Measurements from ENCODE around the gene FAM111B. TPM values are rescaled to one million over a fixed set of nuclear protein-coding genes. Genes with fewer than 3 reads are reported as not detected.

Gene FAM111B
- total RNA-seq, 1 donor from 2014 or later, result 1.1 TPM

GRCh38 chr11:59142530-59143507 lies 35.8 kb downstream of the FAM111B start, which contains the start of gene FAM111A:
Gene FAM111A (plus strand): TSS chr11:59142856. CDS start chr11:59148873, 6,017 bp downstream.
- Histone ChIP-seq H3K36me3 (peaks cover 27% of the 10 kb centered on the region), H3K27me3 (ENCODE audit: low read depth) (no peaks in the 10 kb centered on the region), H3K4me1 (peaks cover 35% of the 10 kb centered on the region), H3K9me3 (no peaks in the 10 kb centered on the region), H3K27ac (peak within 1 kb of the TSS; percentile 96), H3K4me3 (peak within 1 kb of the TSS; percentile 81)
- ATAC-seq, result peak; percentile 96 to 97
- intact Hi-C loops (cut with DNase I), result no loop called here
- peak; percentile 95 for DNase-seq
- TF ChIP-seq, protein P1, sequence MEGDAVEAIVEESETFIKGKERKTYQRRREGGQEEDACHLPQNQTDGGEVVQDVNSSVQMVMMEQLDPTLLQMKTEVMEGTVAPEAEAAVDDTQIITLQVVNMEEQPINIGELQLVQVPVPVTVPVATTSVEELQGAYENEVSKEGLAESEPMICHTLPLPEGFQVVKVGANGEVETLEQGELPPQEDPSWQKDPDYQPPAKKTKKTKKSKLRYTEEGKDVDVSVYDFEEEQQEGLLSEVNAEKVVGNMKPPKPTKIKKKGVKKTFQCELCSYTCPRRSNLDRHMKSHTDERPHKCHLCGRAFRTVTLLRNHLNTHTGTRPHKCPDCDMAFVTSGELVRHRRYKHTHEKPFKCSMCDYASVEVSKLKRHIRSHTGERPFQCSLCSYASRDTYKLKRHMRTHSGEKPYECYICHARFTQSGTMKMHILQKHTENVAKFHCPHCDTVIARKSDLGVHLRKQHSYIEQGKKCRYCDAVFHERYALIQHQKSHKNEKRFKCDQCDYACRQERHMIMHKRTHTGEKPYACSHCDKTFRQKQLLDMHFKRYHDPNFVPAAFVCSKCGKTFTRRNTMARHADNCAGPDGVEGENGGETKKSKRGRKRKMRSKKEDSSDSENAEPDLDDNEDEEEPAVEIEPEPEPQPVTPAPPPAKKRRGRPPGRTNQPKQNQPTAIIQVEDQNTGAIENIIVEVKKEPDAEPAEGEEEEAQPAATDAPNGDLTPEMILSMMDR (IDR thresholded peaks at IDR 0.05), result peak; percentile 30

- Histone ChIP-seq H3K4me3 (peak overlapping the region; percentile 81), H3K9me3 (no peaks in the 10 kb centered on the region), H3K4me1 (peaks cover 35% of the 10 kb centered on the region), H3K36me3 (peaks cover 22% of the 10 kb centered on the region), H3K27me3 (ENCODE audit: low read depth) (no peaks in the 10 kb centered on the region), H3K27ac (peak overlapping the region; percentile 96)
- intact Hi-C loops (cut with DNase I), result no loop called here
- no peak for DNase-seq
- TF ChIP-seq, protein P1 (IDR thresholded peaks at IDR 0.05), result no peak
- no peak for ATAC-seq
These were observed 37.1 kb downstream of the FAM111B start for GRCh38 chr11:59144096-59144495.

DNA sequence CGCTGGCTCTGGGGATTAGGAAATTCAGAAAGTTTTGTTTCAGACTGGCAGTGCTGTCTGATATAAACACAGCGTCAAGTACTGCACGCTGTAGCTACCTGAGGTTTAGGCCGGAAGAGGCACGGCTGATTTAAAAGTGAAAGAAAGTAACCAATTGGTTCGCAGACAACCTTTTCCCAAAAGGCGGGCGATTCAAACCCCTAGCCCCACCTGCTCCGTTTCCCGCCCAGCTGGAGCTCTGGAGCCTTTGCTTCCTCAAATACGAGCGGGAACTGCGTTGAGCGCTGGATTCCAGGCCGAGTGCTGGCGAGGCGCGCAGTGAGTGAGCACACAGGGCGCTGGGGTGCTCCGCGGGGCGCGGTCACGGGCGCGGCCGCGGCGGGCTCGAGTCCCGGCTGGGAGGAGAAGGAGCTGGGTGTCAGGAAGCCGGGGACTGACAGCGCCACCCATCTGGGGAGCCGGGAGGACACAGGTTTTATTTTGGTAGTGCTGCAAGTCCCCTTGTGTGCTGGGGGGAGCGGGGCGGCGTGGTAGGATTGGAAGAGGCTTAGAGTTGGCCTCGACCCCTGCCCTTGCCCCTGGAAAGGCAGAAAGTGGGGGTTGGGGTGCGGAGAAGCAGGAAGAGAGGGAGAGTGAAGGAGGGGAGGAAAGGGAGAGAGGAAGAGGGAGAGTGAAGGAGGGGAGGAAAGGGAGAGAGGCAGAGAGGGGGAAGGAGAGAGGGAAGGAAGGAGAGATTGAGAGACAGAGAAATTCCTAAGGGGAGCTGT lies 37.7 kb downstream of the FAM111B start:
- DNase-seq (peak; percentile 84), ATAC-seq (peak; percentile 78 to 85)
- intact Hi-C loops (cut with DNase I), result no loop called here
- peaks cover 17% of the 10 kb centered on the region for H3K36me3 ChIP-seq
- H3K9me3 ChIP-seq, result no peaks in the 10 kb centered on the region
- TF ChIP-seq, protein P1 (IDR thresholded peaks at IDR 0.05), result peak; percentile 19
- peaks cover 35% of the 10 kb centered on the region for H3K4me1 ChIP-seq
- no peaks in the 10 kb centered on the region for H3K27me3 ChIP-seq (ENCODE audit: low read depth)
- H3K27ac ChIP-seq, result peak overlapping the region; percentile 96
- peak overlapping the region; percentile 81 for H3K4me3 ChIP-seq

DNA sequence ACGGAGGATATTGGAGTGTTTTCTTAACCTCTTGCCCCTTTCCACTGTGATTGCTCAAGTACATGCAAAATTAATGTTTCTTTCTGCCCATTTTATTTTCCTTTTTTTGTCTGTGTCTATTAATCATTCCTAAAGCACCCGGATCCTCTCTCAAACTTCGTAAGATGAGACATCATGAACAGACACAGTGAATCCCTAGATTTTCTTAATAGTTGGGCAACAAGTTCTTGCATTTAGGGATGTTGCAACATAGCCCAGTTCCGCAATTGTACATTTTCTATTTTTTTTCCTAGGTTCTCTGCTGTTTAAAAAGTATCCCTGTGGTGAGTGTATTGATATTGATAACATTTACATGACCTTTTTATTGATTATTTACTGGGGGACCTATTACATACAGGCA lies 38.5 kb downstream of the FAM111B start:
- H3K9me3 ChIP-seq, result no peaks in the 10 kb centered on the region
- ATAC-seq, result no peak
- peaks cover 35% of the 10 kb centered on the region for H3K4me1 ChIP-seq
- no peak for DNase-seq
- intact Hi-C loops (cut with DNase I), result no loop called here
- no peaks in the 10 kb centered on the region for H3K27me3 ChIP-seq (ENCODE audit: low read depth)
- H3K27ac ChIP-seq, result peak overlapping the region; percentile 96
- H3K4me3 ChIP-seq, result peak overlapping the region; percentile 81
- TF ChIP-seq, protein P1 (IDR thresholded peaks at IDR 0.05), result no peak
- H3K36me3 ChIP-seq, result peaks cover 21% of the 10 kb centered on the region

- TF ChIP-seq, protein P1 (IDR thresholded peaks at IDR 0.05), result no peak
- no peak overlapping the region for H3K4me3 ChIP-seq
- peaks cover 37% of the 10 kb centered on the region for H3K36me3 ChIP-seq
- H3K27me3 ChIP-seq (ENCODE audit: low read depth), result no peaks in the 10 kb centered on the region
- H3K9me3 ChIP-seq, result no peaks in the 10 kb centered on the region
- DNase-seq (no peak), ATAC-seq (no peak)
- no peak overlapping the region for H3K27ac ChIP-seq
- intact Hi-C loops (cut with DNase I), result no loop called here
- H3K4me1 ChIP-seq, result no peaks in the 10 kb centered on the region
These were observed 44.7 kb downstream of the FAM111B start for GRCh38 chr11:59151761-59152160.
